ENCODE measurements around the gene MYADML2.
"Not testable (repeated sequence)": the region's sequence is repeated elsewhere in the genome, so short reads cannot be mapped to it uniquely, and the experiment has no call there.

The MYADML2 gene

DNA sequence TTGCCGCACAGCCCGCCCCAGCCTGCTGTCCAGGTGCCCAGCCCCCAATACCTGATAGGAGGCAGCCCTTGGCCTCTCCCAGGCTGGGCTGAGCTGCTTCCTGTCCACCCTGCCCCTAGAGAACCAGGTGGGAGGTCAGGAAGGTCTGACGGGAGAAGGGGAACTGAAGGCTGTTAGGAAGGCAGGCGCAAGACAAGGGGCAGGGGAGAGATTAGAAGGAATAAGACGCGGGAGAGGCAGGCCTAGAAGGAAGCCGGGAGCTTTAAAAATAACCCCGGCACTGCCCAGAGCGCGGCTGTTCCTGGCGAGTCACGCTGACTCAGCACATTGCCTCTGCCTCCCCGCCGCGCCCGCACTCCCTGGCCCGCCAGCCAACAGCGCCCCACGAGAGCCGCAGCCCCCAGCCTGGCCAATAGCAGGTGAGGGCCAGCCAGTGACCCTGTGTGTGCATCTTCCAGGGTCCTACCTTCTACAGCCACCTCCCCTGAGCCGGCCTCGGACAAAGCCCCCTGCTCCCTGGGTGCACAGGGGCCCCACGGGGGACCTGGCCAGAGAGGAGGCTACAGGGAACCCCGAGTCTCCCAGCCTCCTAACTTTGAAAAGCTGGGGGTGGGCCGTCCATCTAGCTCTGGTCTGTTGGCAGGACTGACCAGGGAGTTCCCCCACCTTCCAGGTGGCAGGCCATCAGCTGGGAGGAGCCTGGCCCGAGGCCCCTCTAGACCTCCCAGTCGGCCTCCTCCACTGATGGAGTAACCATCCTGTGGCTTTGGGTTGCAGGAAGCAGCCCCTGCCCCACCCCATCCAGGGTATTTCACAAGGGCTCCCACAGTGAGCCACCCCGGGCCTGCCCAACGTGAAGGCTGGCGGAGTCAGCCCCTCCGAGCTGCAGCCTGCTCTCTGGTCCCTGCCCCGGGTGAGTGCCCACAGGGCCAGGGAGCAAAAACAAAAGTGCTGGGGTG, 23.5 kb downstream of the MYADML2 start:
- FAIRE-seq = peak; percentile 61

DNA sequence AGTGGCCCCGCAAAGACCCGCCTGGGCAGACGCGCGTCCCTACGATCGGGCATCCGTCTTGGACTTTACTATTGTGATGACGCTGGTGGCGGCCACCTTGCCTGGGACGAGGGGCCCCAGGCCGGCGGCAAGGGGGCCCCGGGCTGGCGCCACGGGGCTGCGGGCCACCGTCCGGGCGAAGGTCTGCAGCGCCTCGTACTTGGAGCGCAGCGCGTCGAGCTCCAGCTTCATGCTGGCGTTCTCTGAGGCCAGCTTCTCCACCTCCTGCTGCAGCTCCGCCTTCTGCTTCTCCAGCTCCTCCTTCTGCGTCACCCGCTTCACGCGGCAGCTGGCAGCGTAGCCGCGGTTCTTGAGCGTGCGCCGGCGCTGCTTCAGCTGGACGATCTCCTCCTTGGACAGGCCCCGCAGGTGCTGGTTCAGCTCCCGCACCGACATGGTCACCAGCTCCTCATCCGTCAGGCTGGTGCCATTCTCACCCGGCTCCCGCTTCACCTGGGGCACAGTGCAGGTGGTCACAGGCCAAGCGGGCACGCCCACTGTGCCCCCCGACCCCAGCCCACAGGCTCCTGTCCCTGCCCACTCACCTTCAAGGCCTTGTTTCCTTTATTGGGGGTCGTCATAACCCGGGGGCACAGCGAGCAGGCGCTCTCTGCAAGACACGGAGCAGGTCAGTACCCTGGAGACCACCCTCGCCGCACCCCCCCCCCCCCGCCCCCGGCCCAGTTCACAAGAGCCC, 24.3 kb downstream of the MYADML2 start:
- no peak for FAIRE-seq

DNA sequence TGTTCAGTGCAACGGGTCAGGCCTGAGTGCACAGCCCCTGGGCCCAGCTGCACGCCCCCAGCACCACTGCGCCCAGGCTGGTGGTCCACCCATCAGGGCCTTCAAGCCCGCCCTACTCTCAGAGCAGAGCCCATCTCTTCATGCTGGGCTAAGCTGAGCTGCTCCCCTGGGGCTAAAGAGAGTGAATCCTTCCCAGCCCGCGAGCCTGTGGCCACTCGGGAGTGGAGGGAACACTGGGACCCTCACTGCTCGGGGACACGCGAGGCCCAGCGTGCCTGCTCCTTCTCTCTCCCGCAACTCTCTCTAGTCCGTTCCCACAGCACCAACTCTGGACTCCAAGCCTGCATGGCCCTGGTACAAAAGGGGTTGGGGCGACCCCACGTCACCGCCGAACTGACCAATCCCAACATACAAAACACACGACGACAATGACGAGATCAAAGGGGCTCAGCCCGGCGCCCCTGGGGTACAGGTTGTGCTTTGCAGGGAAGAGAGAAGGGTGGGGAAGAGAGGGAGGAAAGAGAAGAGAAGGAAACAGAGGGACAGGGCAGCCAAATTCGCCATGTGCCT, 25.0 kb downstream of the MYADML2 start:
- no peak for FAIRE-seq

- FAIRE-seq = peak; percentile 92
These were observed 25.5 kb downstream of the MYADML2 start for GRCh38 chr17:81921537-81921862.

DNA sequence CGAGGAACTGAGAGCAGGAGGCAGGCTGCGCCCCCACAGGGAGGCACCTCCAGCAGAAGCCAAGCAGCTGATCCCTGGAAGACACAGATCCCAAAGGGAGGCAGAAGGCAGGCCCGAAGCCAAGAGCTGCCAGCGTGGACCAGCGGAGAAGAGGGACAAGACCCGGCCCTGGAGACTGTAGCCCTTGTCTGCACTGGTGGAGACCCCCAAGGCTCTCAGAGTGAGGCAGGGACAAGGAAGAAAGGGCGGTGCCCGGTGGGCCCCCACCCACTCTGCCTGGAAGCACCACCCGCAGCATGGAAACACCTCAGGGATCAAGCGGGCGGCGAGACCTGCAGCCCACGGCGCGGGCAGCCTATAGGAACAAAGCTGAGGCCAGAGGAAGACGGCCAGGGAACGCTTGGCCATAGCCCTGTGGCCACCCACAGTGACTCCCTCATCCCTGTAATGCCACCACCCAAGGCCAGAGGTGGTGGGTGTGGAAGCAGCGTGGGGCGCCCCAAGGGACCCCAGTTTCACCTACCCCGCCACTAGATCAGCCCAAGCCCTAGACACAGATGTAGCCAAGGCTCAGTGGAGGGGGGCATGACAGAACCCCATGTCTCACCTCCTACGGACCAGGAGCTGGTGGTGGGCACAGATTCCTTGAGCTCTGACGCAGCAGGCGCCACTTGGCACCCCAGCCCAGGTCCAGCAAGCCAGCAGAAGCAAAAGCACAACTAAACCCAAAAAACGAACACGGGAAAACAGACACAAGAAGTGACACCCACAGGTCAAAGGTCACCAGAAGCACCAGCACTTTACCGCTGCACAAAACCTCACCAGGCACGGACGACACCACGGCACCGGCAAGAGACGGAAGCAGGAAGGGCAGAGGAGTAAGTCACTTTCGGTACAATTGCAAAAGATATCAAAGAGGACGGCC, 26.2 kb downstream of the MYADML2 start:
- no peak for FAIRE-seq

GRCh38 chr17:81918832-81919545, 28.0 kb downstream of the MYADML2 start:
- no peak for FAIRE-seq

DNA sequence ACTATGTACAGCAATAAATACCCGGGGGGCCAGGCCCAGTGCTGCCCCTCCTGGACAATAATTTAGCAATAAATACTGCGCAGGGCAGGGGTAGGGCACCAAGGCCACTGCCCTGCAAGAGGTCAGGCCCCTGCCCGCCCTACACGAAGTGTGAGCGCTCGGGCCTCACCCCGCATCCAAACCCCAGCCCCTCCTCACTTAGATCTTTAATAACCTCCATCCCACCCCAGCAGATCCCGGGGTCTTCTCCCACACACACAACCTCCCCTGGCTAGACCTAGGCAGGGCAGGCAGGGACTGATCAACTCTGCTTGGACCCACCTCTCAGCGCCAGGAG, 28.7 kb downstream of the MYADML2 start:
- FAIRE-seq = not testable (repeated sequence)

DNA sequence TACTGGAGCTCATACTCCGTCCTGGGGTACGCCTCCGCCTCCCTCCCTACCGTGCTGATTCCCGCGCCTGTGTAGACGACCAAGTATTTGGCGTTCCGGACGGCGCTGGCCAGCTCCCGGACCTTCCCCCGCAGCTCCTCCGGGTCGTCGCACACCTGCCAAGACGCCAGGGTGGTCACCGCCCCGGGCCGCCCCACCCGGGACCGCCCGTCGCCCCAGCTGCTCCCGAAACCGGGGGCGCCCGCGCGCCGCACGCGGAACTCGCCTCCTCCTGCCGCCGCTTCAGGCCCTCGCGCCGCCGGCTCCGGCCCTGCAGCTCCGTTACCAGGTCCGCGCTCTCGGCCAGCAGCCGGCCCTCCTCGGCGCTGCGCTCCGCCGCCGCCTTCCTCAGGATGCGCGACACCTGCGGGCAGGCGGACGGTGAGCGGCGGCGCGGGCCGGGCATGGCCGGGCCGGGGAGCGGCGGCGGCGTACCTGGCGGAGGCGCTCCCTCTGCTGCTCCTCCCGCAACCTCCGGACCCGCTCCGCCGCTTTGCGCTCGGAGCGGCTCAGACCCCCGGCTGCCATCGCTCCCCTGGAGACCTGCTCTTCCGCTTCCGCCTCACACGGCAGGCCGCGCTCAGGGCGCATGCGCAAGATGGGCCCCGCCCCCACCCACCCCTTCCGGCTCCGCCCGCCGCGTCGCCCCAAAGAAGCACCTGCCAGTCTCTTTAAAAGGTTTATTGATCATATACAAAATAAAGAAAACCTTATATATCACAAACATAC, 29.3 kb downstream of the MYADML2 start, which contains the start of gene SIRT7:
Gene SIRT7 (minus strand): TSS at position 612 of the 768 bp plus-strand sequence. CDS start 45 bp downstream, at position 567.
- FAIRE-seq = no peak

- peak; percentile 93 for FAIRE-seq
These were observed 30.6 kb downstream of the MYADML2 start for GRCh38 chr17:81916234-81917001.

GRCh38 chr17:81915331-81915730, 31.7 kb downstream of the MYADML2 start:
- FAIRE-seq = no peak

- no peak for FAIRE-seq
These were observed 32.8 kb downstream of the MYADML2 start for GRCh38 chr17:81914103-81914850.

GRCh38 chr17:81913394-81914102, 33.5 kb downstream of the MYADML2 start:
- FAIRE-seq = no peak

GRCh38 chr17:81912441-81913309, 34.4 kb downstream of the MYADML2 start:
- FAIRE-seq = no peak

DNA sequence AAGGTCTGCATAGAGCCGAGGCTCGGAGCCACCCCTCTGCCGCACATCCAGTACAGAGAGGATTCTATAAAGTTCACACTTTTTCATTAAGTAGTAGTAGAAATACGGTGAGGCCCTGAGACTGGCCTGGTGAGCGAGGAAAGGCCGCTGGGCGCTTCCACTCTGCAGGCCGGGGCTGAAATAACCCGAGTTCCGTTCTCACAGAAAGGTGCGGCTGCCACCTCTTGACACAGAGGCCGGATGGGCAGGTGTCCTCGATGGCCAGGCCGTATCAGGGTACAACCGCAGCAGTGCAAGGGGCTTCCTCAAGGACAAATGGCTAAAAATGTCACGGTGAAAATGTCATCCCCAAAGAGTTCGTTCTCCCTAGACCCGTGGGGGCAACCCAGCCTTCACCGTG, 35.1 kb downstream of the MYADML2 start:
- no peak for FAIRE-seq

DNA sequence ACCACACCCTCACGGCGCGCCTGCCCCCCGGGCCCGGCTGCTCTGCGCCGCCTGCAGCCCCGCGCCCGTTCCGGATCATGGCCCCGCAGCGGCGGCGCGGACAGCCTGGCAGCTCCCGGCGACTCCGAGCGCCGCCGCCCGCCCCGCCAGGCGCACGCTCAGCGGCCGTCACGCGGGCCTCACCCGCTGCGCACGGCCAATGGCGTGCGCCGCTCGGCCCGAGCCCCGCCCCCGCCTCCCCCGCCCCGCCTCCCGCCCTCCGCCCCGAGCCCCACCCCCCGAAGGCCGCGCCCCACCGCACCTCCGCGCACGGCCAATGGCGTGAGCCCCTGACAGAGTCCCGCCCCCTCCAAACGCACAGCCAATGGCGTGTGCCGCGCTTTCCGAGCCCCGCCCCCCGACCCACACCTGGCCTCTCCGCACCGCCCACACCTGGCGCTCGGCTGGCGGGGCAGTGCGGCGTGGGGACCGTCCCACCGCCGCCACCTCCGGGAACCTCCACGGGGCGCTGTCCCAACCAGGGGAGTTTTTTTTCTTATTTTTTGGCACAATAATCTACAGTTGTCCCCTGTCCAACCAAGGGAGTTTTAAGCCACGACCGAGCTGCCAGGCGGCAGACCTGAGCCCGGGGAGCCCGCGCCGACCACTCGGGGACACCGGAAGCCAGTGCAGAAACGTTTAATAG, 35.6 kb downstream of the MYADML2 start, which contains the start of gene PCYT2:
Gene PCYT2 (minus strand): TSS at position 123 of the 685 bp plus-strand sequence. CDS start 44 bp downstream, at position 79.
- no peak for FAIRE-seq

GRCh38 chr17:81910840-81911276, 36.2 kb downstream of the MYADML2 start:
- FAIRE-seq = no peak

Measured in G401.6 (cell line).